OCI-LY3 (cell line): ENCODE data around the gene CLCN1.

Experiments used
- H2AFZ ChIP-seq: fragments of 200-600, 300-600 bp; shearing (Covaris generic); 2 replicates; pipeline ENCODE4 v1.6.0; 2014; ENCODE audit warnings: antibody characterized with exemption, low read depth, low read length
- H3K27ac ChIP-seq: fragments of 200-600, 300-600 bp; sonication (generic); 2 replicates; pipeline ENCODE4 v1.5.1; 2014; ENCODE audit warnings: mild to moderate bottlenecking, low read length, moderate library complexity, mixed read lengths
- H3K27me3 ChIP-seq: fragments of 200-600, 300-600 bp; sonication (generic); 2 replicates; pipeline ENCODE4 v1.6.1; 2014; ENCODE audit warnings: low read depth, low read length, mixed read lengths
- H3K36me3 ChIP-seq: fragments of 200-600, 300-600 bp; sonication (generic); replicated peaks from 2 replicates; pipeline ENCODE3; 2014; ENCODE audit warnings: low read depth, low read length, mixed read lengths
- H3K4me1 ChIP-seq: fragments of 300-600, 200-600 bp; sonication (generic); 2 replicates; pipeline ENCODE4 v1.6.1; 2014; ENCODE audit warnings: low read length, mixed read lengths
- H3K4me2 ChIP-seq: fragments of 200-600, 300-600 bp; sonication (generic); 2 replicates; pipeline ENCODE4 v1.6.1; 2014; ENCODE audit warnings: low read length, mixed read lengths
- H3K4me3 ChIP-seq: fragments of 300-600, 200-600 bp; sonication (generic); 2 replicates; pipeline ENCODE4 v1.5.1; 2014; ENCODE audit warnings: antibody characterized with exemption, mild to moderate bottlenecking, low read length, moderate library complexity
- H3K79me2 ChIP-seq: fragments of 300-600, 200-600 bp; shearing (Covaris generic); 2 replicates; pipeline ENCODE4 v1.6.1; 2014; ENCODE audit warnings: mild to moderate bottlenecking, low read length, mixed read lengths
- H3K9ac ChIP-seq: fragments of 300-600, 200-600 bp; shearing (Covaris generic); 2 replicates; pipeline ENCODE4 v1.6.0; 2014; ENCODE audit warnings: mild to moderate bottlenecking, low read length, moderate library complexity
- H3K9me3 ChIP-seq: fragments of 200-600, 300-600 bp; shearing (Covaris generic); 2 replicates; pipeline ENCODE4 v1.6.1; 2014; ENCODE audit warnings: low read length, mixed read lengths; ENCODE audit not compliant: insufficient read depth
- H4K20me1 ChIP-seq: fragments of 200-600, 300-600 bp; sonication (generic); 2 replicates; pipeline ENCODE4 v1.6.1; 2016; ENCODE audit warnings: low read length, mixed read lengths; ENCODE audit not compliant: insufficient read depth
- CTCF ChIP-seq: fragments of 200-600, 300-600 bp; sonication (generic); IDR thresholded peaks from 2 replicates; pipeline ENCODE4 v1.5.1; 2014; ENCODE audit warnings: antibody characterized with exemption, low read length, low read depth
- EZH2phosphoT487 ChIP-seq: fragments of 200-600 bp; shearing (Covaris generic); IDR thresholded peaks from 2 replicates; pipeline ENCODE4 v1.6.1; 2018; ENCODE audit warnings: antibody characterized with exemption, mixed run types, low read depth

Gene CLCN1

DNA sequence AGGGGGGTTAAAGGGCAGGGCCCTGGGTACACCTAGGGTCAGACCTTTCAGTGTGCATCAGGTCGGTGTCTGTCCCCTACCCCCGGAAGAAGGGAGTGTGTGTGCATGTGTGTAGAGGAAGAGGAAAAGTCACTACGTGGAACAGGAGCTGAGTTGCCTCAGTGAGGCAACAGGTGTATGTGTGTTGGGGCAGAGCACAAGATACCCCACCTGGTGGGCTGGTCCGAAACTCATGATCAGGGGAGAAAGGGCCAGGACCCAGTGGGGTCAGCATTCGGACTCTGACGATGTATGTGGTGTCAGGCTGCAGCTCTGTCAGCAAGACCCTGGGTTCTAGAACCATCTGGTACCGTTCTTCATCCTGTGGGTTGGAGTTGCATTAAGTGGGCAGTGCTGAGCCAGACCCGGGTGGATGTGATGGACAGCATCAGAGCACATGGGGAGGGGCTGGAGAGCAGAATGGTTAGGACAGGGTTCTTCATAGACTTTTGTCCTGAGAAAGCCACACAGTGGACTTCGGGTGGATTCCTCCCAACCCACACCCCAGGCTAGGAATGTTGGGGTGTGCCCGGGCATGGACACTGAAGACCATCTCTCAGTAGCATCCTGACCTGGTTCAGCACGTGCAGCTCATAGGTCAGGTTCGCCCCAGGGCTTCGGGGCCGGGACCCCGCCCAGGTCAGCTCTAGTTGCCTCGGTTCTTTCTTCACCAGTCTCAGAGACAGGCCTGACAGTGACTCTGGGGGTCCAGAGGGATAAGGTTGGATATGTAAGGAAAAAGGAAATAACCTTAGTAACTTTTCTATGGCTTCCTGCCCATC lies 82.0 kb downstream of the CLCN1 start:
- H3K4me3 ChIP-seq = no peak overlapping the region
- no peak overlapping the region for H3K27ac ChIP-seq
- H4K20me1 ChIP-seq = no peaks in the 10 kb centered on the region
- H3K79me2 ChIP-seq = no peaks in the 10 kb centered on the region
- H3K9me3 ChIP-seq = no peaks in the 10 kb centered on the region
- no peak for TF ChIP-seq CTCF
- no peaks in the 10 kb centered on the region for H3K36me3 ChIP-seq
- H3K4me1 ChIP-seq = no peaks in the 10 kb centered on the region
- no peak overlapping the region for H3K9ac ChIP-seq
- peaks cover 27% of the 10 kb centered on the region for H3K27me3 ChIP-seq
- no peak overlapping the region for H2AFZ ChIP-seq
- H3K4me2 ChIP-seq = no peak overlapping the region

DNA sequence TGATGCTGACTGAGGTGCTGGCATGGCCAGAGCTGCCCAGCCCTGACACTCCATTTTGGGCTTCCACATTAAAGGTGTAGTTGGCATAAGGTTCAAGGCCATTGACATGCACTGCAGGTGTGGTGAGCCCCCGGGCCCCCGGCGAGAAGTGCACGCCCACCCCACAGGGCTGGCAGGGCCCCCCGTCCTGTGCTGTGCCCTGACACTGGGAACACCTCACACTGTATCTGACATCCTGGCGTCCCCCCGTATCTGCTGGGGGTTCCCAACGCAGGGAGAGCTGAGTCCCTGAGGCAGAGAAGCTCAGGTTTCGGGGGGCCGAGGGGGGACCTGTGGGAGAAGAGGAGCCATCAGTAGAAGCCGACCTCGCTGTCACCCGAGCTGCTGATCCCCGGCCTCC lies 82.7 kb downstream of the CLCN1 start:
- no peak for TF ChIP-seq CTCF
- no peak for TF ChIP-seq EZH2phosphoT487
- Histone ChIP-seq H3K27ac (no peak overlapping the region), H3K27me3 (peaks cover 34% of the 10 kb centered on the region), H3K4me2 (no peak overlapping the region), H2AFZ (no peak overlapping the region), H3K9ac (no peak overlapping the region), H3K79me2 (no peaks in the 10 kb centered on the region), H4K20me1 (no peaks in the 10 kb centered on the region), H3K4me3 (no peak overlapping the region), H3K9me3 (no peaks in the 10 kb centered on the region), H3K4me1 (no peaks in the 10 kb centered on the region), H3K36me3 (no peaks in the 10 kb centered on the region)

- Histone ChIP-seq H3K4me1 (no peaks in the 10 kb centered on the region), H3K4me3 (no peak overlapping the region), H3K36me3 (no peaks in the 10 kb centered on the region), H3K27me3 (peaks cover 37% of the 10 kb centered on the region), H2AFZ (no peak overlapping the region), H3K4me2 (no peak overlapping the region), H4K20me1 (no peaks in the 10 kb centered on the region), H3K27ac (no peak overlapping the region), H3K9me3 (no peaks in the 10 kb centered on the region), H3K79me2 (no peaks in the 10 kb centered on the region), H3K9ac (no peak overlapping the region)
- TF ChIP-seq CTCF (no peak), EZH2phosphoT487 (no peak)
Measured at GRCh38 chr7:143399151-143399550, 83.2 kb downstream of the CLCN1 start.

DNA sequence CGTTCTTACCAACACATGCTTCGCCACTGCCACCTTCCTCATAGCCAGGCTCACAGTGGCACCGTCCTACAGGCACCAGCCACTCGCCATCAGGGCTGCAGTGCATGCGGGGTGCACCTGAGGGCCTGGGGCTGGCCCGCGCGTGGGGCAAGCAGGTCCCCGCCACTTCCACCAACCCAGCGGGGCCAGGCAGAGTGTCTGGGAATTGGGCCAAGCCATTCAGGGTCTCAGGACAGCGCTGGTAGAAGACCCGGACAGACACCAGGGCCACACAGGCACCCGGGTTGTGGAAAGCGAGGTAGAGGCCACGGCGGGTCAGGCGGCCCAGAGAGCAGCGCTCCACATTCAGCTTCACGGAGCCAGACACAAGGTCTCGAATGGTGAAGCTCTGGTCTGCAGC lies 83.7 kb downstream of the CLCN1 start:
- H3K4me3 ChIP-seq = no peak overlapping the region
- no peak for TF ChIP-seq EZH2phosphoT487
- TF ChIP-seq CTCF = no peak
- no peaks in the 10 kb centered on the region for H3K79me2 ChIP-seq
- H3K4me2 ChIP-seq = no peak overlapping the region
- no peaks in the 10 kb centered on the region for H4K20me1 ChIP-seq
- H3K9me3 ChIP-seq = no peaks in the 10 kb centered on the region
- peaks cover 39% of the 10 kb centered on the region for H3K27me3 ChIP-seq
- H3K36me3 ChIP-seq = no peaks in the 10 kb centered on the region
- no peak overlapping the region for H3K27ac ChIP-seq
- no peak overlapping the region for H2AFZ ChIP-seq
- no peak overlapping the region for H3K9ac ChIP-seq
- no peaks in the 10 kb centered on the region for H3K4me1 ChIP-seq
